SK-N-SH (cell line): ENCODE data around the gene MEF2A. TPM values are rescaled to one million over a fixed set of nuclear protein-coding genes. Genes with fewer than 3 reads are reported as not detected.

Experiments used
- CTCF ChIA-PET: fragments of 300-600, 350-600 bp; formaldehyde crosslinking; extraction: SDS; loops from one replicate; lab custom pipeline; 2021; lab: Yijun Ruan, JAX
- POLR2A ChIA-PET: fragments of 350-600 bp; sonication (Branson Sonifier 250); formaldehyde crosslinking; extraction: SDS; loops from one replicate; lab custom pipeline; 2020; ENCODE audit warnings: antibody characterized with exemption, inconsistent platforms; lab: Yijun Ruan, JAX
- DNase-seq: peaks from one replicate; pipeline ENCODE4 v3.0.0; 2012
- H2AFZ ChIP-seq: fragments of 200-600 bp; sonication (generic); 2 replicates; pipeline ENCODE4 v1.8.1; 2016; ENCODE audit warnings: antibody characterized with exemption, mild to moderate bottlenecking, low read depth
- H3F3A ChIP-seq: fragments of 200-600 bp; sonication (generic); replicated peaks from 2 replicates; pipeline ENCODE3; 2016; ENCODE audit warnings: antibody characterized with exemption, mild to moderate bottlenecking; ENCODE audit not compliant: insufficient read depth
- H3K27ac ChIP-seq, 2 experiments: fragments of 200-500 bp in 1 of 2; fragments of 200-600 bp in 1 of 2; sonication (Bioruptor generic) in 1 of 2; sonication (generic), shearing (Covaris generic) in 1 of 2; 2 replicates each; pipeline versions ENCODE4 v1.5.1 to v1.6.1; 2014 to 2016; ENCODE audit warnings: low read depth in 2 of 2, inconsistent platforms in 1 of 2, low read length in 1 of 2, mild to moderate bottlenecking in 1 of 2, mixed read lengths in 1 of 2
- H3K27me3 ChIP-seq: fragments of 200-600 bp; sonication (generic), shearing (Covaris generic); 2 replicates; pipeline ENCODE4 v1.6.1; 2016; ENCODE audit warnings: mixed run types; ENCODE audit not compliant: insufficient read depth
- H3K36me3 ChIP-seq, 2 experiments: fragments of 200-500 bp in 1 of 2; fragments of 200-600 bp in 1 of 2; sonication (Bioruptor generic) in 1 of 2; sonication (generic) in 1 of 2; replicated peaks in 1 of 2; 2 replicates each; pipeline versions ENCODE3 to v1.5.1; 2014 to 2016; ENCODE audit warnings: low read length in 1 of 2, mild to moderate bottlenecking in 1 of 2; ENCODE audit not compliant: insufficient read depth in 2 of 2, control insufficient read depth in 1 of 2
- H3K4me1 ChIP-seq, 2 experiments: fragments of 200-500 bp in 1 of 2; fragments of 200-600 bp in 1 of 2; sonication (Bioruptor generic) in 1 of 2; sonication (generic), shearing (Covaris generic) in 1 of 2; 2 replicates each; pipeline versions ENCODE4 v1.5.1 to v1.6.1; 2014 to 2016; ENCODE audit warnings: low read depth in 1 of 2, low read length in 1 of 2, mixed run types in 1 of 2; ENCODE audit not compliant: insufficient read depth in 2 of 2, control insufficient read depth in 1 of 2
- H3K4me2 ChIP-seq: fragments of 200-600 bp; sonication (generic), shearing (Covaris generic); 2 replicates; pipeline ENCODE4 v1.6.1; 2017; ENCODE audit warnings: mixed run types
- H3K4me3 ChIP-seq, 2 experiments: fragments of 200-500 bp in 1 of 2; fragments of 200-600 bp in 1 of 2; sonication (Bioruptor generic) in 1 of 2; sonication (generic), shearing (Covaris generic) in 1 of 2; 2 replicates each; pipeline versions ENCODE4 v1.5.1 to v1.8.1; 2014 to 2016; ENCODE audit warnings: low read depth in 2 of 2, inconsistent platforms in 1 of 2, low read length in 1 of 2, mild to moderate bottlenecking in 1 of 2, mixed read lengths in 1 of 2, moderate library complexity in 1 of 2
- H3K79me2 ChIP-seq: fragments of 200-600 bp; sonication (generic); 2 replicates; pipeline ENCODE4 v1.8.1; 2017; ENCODE audit warnings: mild to moderate bottlenecking; ENCODE audit not compliant: insufficient read depth
- H3K9ac ChIP-seq: fragments of 200-600 bp; sonication (generic); 2 replicates; pipeline ENCODE4 v1.6.1; 2017; ENCODE audit warnings: mixed run types
- H3K9me2 ChIP-seq: fragments of 200-600 bp; sonication (generic); 2 replicates; pipeline ENCODE4 v1.6.1; 2017; ENCODE audit warnings: mixed run types
- H3K9me3 ChIP-seq: fragments of 200-600 bp; sonication (generic); 2 replicates; pipeline ENCODE4 v1.6.1; 2017; ENCODE audit warnings: mixed run types, mild to moderate bottlenecking, moderate library complexity
- H4K20me1 ChIP-seq: fragments of 200-600 bp; sonication (generic); 2 replicates; pipeline ENCODE4 v1.6.1; 2017; ENCODE audit warnings: mild to moderate bottlenecking, mixed run types; ENCODE audit not compliant: insufficient read depth
- CHD2 ChIP-seq: fragments of 150-350 bp; IDR thresholded peaks from 2 replicates; pipeline ENCODE4 v1.6.1; 2018; ENCODE audit warnings: low read length; ENCODE audit not compliant: partially characterized antibody
- EP300 ChIP-seq, 2 experiments: IDR thresholded peaks; 2 replicates each; pipeline versions ENCODE4 v1.4.0 to v1.6.1; 2012; ENCODE audit warnings: borderline replicate concordance in 1 of 2, low read depth in 1 of 2, low read length in 1 of 2
- FOSL2 ChIP-seq: IDR thresholded peaks from 2 replicates; pipeline ENCODE4 v1.4.0; 2012; ENCODE audit warnings: low read depth, mild to moderate bottlenecking, moderate library complexity, borderline replicate concordance
- FOXJ3 ChIP-seq: sonication (generic); formaldehyde crosslinking; IDR thresholded peaks from 2 replicates; pipeline ENCODE4 v1.5.1; 2020; ENCODE audit warnings: mild to moderate bottlenecking, missing genetic modification reagents
- IRF3 ChIP-seq: fragments of 150-350 bp; IDR thresholded peaks from 2 replicates; pipeline ENCODE4 v1.6.1; 2016; ENCODE audit warnings: mild to moderate bottlenecking, low read depth, low read length
- MAX ChIP-seq: IDR thresholded peaks from 2 replicates; pipeline ENCODE4 v1.4.0; 2012; ENCODE audit warnings: low read depth
- NFIC ChIP-seq: IDR thresholded peaks from 2 replicates; pipeline ENCODE4 v1.4.0; 2012; ENCODE audit warnings: borderline replicate concordance
- PBX3 ChIP-seq: IDR thresholded peaks from 2 replicates; pipeline ENCODE4; 2012
- RAD21 ChIP-seq: IDR thresholded peaks from 2 replicates; pipeline ENCODE4 v1.6.1; 2012; ENCODE audit warnings: mild to moderate bottlenecking, low read length
- RFX5 ChIP-seq: IDR thresholded peaks from 2 replicates; pipeline ENCODE4 v1.6.1; 2012; ENCODE audit warnings: mild to moderate bottlenecking, improper control_type of control experiment, low read length
- RXRA ChIP-seq: IDR thresholded peaks from 2 replicates; pipeline ENCODE4 v1.4.0; 2012; ENCODE audit warnings: low read depth, mild to moderate bottlenecking, borderline replicate concordance
- TCF12 ChIP-seq: IDR thresholded peaks from 2 replicates; pipeline ENCODE4 v1.4.0; 2012
- TEAD4 ChIP-seq: IDR thresholded peaks from 2 replicates; pipeline ENCODE4 v1.4.0; 2012; ENCODE audit warnings: mild to moderate bottlenecking, borderline replicate concordance; ENCODE audit not compliant: insufficient read depth
- USF1 ChIP-seq: IDR thresholded peaks from 2 replicates; pipeline ENCODE4 v1.4.0; 2012; ENCODE audit warnings: low read depth, borderline replicate concordance
- YY1 ChIP-seq: IDR thresholded peaks from 2 replicates; pipeline ENCODE4 v1.4.0; 2012; ENCODE audit warnings: low read depth, mild to moderate bottlenecking
- WGBS: methylation state at CpG from one replicate; pipeline ENCODE4 v1.1.6; 2017; ENCODE audit warnings: low lambda C conversion rate; 5-methylcytosine and 5-hydroxymethylcytosine counted together
- polyA plus RNA-seq, 3 experiments: library from polyadenylated mRNA; depleted of rRNA; stranded (reverse); fragments of >200 nt; gene quantifications; 2 replicates each; pipeline ENCODE4 v1.2.3, GENCODE V29; 2012
- TF ChIP-seq, protein P1 (sequence below): IDR thresholded peaks from 2 replicates; pipeline ENCODE4 v1.6.1; 2012; ENCODE audit warnings: mild to moderate bottlenecking, low read depth, low read length, moderate library complexity

The MEF2A gene
- polyA plus RNA-seq, 1 of the 3 experiments (the other 2 are of a cell fraction) = 20.9 TPM

GRCh38 chr15:99736702-99737101 lies 170.9 kb downstream of the MEF2A start:
- ChIA-PET CTCF (no interaction called here), POLR2A (no interaction called here)
- Histone ChIP-seq H3K27me3 (no peaks in the 10 kb centered on the region), H3K9me3 (no peaks in the 10 kb centered on the region), H3F3A (no peaks in the 10 kb centered on the region), H2AFZ (no peak overlapping the region), H3K4me3 (no peak overlapping the region), H3K36me3 (no peaks in the 10 kb centered on the region), H3K9me2 (no peaks in the 10 kb centered on the region), H4K20me1 (no peaks in the 10 kb centered on the region), H3K9ac (no peak overlapping the region), H3K4me2 (no peak overlapping the region), H3K27ac (no peak overlapping the region), H3K4me1 (peaks cover 0 to 8% of the 10 kb centered on the region in 2 experiments; a peak in 1 of 4 replicates), H3K79me2 (no peaks in the 10 kb centered on the region)
- WGBS = 73% methylated on average over 2 of the region's 2 CpGs
- TF ChIP-seq YY1 (no peak), TEAD4 (no peak), MAX (no peak), RFX5 (no peak), CHD2 (no peak), IRF3 (no peak), PBX3 (no peak), NFIC (no peak), RAD21 (no peak), FOXJ3 (CRISPR knock-in tag) (no peak), FOSL2 (no peak), EP300 (IDR thresholded peaks at IDR 0.05; ENCODE audit: borderline replicate concordance in 1 of 2, low read depth in 1 of 2, low read length in 1 of 2) (no peak), USF1 (no peak), TCF12 (no peak), RXRA (no peak)
- TF ChIP-seq, protein P1, sequence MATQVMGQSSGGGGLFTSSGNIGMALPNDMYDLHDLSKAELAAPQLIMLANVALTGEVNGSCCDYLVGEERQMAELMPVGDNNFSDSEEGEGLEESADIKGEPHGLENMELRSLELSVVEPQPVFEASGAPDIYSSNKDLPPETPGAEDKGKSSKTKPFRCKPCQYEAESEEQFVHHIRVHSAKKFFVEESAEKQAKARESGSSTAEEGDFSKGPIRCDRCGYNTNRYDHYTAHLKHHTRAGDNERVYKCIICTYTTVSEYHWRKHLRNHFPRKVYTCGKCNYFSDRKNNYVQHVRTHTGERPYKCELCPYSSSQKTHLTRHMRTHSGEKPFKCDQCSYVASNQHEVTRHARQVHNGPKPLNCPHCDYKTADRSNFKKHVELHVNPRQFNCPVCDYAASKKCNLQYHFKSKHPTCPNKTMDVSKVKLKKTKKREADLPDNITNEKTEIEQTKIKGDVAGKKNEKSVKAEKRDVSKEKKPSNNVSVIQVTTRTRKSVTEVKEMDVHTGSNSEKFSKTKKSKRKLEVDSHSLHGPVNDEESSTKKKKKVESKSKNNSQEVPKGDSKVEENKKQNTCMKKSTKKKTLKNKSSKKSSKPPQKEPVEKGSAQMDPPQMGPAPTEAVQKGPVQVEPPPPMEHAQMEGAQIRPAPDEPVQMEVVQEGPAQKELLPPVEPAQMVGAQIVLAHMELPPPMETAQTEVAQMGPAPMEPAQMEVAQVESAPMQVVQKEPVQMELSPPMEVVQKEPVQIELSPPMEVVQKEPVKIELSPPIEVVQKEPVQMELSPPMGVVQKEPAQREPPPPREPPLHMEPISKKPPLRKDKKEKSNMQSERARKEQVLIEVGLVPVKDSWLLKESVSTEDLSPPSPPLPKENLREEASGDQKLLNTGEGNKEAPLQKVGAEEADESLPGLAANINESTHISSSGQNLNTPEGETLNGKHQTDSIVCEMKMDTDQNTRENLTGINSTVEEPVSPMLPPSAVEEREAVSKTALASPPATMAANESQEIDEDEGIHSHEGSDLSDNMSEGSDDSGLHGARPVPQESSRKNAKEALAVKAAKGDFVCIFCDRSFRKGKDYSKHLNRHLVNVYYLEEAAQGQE = no peak
- no peak for DNase-seq
